CD4-positive, alpha-beta T cell treated with Interleukin-12 subunit alpha and Interleukin-12 subunit beta, for 1 hour (primary cell): Measurements from ENCODE around the gene PDIA2.

Experiments
- DNase-seq: peaks from one replicate; pipeline ENCODE4 v3.0.0-alpha.2; 2020

PDIA2 gene

DNA sequence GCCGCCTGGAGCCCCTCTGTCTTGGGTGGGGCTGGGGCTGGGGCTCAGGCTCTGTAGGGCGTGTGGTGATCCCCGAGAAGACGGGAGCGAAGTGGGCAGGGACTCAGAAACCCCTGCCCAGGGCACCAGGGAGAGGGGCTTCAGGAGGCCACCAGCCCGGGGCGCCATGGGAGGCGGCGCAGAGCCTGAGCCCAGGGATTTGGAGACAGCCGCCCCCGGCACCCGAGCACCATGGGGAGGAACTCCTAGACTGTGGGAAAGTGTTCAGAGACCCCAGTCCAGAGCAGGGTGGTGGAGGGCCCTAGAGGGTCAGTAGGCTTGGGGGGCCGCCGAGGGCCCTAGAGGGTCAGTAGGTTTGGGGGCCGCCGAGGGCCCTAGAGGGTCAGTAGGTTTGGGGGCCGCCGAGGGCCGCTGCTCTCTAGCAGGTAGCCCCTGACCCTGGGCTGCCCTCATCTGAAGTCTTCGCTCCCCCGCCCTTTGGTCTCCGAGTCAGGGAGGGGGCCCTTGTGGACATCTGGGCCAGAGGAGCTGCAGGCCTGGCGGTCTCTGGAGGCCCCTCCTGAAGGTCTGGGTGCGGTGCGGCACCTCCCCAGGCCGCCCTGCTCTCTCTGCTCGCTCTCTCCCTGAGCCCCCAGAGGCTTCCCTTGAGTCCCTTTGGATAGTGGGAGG is 1.8 kb upstream of the PDIA2 start:
- no peak for DNase-seq

DNA sequence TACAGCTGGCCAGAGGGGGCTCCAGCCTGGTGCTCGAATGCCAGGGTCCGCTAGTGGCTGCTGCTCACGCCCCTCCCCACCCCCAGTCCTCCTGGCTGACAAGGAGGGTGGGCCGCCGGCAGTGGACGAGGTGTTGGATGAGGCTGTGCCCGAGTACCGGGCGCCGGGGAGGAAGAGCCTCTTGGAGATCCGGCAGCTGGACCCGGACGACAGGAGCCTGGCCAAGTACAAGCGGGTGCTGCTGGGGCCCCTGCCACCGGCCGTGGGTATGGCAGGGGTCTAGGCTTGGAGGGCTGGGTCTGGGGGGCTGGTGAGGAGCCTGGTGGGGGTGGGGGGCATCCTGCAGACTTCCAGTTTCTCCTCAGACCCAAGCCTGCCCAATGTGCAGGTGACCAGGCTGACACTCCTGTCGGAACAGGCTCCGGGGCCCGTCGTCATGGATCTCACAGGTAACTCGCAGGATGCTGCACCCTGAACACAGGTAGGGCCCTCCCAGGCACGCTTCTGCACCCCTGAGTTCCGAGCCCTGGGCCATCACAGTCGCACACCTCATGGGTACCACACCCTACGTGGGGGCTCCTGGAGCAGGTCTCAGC is 1.2 kb upstream of the PDIA2 start:
- DNase-seq, result no peak

GRCh38 chr16:282491-282890 is 473 bp upstream of the PDIA2 start:
- no peak for DNase-seq

DNA sequence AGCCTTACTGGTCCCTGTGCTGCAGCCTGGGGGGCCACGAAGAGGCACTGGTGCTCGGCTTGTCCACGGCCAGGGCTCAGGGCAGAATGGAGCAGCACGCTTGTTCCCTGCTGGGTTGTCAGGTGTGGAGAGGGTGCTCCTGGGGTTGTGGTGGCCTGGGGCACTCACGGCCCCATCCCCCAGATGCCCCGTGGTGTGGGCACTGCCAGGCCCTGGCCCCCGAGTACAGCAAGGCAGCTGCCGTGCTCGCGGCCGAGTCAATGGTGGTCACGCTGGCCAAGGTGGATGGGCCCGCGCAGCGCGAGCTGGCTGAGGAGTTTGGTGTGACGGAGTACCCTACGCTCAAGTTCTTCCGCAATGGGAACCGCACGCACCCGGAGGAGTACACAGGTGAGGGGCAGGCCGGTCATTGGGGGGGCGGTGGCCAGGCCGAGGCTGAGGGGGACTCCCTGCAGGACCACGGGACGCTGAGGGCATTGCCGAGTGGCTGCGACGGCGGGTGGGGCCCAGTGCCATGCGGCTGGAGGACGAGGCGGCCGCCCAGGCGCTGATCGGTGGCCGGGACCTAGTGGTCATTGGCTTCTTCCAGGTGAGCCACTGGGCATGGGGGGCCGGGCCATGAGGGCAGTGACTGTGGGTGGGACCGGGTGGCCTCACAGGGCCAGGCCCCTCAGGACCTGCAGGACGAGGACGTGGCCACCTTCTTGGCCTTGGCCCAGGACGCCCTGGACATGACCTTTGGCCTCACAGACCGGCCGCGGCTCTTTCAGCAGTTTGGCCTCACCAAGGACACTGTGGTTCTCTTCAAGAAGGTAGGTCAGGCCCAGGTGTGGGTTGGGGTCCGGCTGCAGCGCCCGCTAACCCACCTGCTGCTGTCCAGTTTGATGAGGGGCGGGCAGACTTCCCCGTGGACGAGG is 1.5 kb downstream of the PDIA2 start:
- DNase-seq, result no peak

- DNase-seq, result no peak
Observed at GRCh38 chr16:285146-286055, 2.4 kb downstream of the PDIA2 start.

DNA sequence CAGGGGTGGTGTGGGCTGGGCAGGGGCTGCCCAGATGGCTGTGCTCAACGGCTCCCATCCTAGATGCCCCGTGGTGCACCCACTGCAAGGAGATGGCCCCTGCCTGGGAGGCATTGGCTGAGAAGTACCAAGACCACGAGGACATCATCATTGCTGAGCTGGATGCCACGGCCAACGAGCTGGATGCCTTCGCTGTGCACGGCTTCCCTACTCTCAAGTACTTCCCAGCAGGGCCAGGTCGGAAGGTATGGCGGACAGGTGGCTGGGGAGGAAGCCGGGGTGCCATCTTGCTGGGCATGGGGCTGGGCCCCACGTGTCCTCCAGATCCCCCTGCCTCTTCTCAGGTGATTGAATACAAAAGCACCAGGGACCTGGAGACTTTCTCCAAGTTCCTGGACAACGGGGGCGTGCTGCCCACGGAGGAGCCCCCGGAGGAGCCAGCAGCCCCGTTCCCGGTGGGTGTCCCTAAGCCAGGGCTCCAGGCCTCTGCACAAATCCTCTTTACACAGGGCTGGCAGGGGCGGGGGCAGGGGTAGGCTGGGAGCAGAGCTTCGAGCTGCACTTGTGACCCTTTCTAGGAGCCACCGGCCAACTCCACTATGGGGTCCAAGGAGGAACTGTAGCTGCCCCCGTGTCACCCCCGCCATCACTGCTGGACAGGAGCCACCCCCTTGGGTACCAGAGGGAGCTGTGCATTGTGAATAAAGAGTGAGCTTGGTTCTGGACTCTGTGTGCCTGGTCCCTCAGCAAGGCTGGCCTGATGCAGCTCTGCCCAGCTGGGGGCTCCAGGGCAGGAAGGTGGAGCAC is 3.7 kb downstream of the PDIA2 start:
- DNase-seq, result no peak

DNA sequence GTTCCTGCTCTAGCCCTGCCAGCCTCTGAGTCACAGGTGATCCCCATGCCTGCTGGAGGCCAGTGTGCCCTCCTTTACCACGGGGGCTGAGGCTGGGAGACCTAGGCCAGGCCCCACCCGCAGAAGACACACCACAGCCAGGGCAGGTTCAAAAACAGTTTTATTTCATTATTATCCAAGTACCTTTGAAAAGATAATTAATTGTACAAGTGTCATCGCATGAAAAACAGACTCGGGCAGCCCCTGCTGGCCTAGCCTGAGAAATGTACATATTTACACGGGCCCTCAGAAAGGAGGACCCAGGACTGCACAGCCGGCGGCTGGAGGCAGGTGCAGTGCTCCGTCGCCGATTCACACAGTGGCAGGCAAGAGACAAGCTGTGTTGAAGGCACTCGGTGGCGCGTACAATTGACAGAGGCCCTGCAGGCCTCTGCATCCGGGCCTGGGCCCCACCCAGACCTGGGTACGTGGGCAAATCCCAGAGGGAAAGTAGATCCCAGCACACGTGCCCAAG is 4.4 kb downstream of the PDIA2 start:
- no peak for DNase-seq

- no peak for DNase-seq
Observed at GRCh38 chr16:287981-288920, 5.3 kb downstream of the PDIA2 start.

DNA sequence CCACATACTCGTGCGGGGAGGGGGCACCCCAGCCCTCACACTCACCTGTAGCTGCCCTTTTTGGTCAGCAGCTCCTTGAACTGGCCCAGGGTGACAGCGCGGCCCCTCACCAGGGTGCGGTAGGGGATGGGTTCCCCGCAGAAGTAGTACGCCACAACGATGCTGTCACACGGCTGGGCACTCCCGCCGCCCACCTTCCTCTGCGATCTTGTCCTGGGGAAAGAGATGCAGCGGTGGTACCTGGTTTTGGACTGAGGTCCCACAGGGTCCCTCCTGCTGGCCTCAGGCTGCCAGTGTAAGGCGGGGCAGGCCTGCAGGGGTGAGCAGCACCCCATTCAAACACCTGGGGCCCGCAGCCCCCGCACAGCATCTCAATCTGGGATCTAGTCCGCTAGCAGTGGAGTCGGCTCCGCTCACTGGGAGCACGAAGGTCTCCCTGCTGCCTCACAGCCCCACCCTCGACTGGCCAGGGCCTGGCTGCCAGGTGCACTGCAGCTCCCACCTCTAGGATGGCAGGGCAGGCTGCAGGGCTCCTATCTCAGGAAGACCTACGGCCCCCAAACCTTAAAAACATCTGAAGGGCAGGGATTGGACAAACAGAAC is 6.5 kb downstream of the PDIA2 start:
- no peak for DNase-seq

DNA sequence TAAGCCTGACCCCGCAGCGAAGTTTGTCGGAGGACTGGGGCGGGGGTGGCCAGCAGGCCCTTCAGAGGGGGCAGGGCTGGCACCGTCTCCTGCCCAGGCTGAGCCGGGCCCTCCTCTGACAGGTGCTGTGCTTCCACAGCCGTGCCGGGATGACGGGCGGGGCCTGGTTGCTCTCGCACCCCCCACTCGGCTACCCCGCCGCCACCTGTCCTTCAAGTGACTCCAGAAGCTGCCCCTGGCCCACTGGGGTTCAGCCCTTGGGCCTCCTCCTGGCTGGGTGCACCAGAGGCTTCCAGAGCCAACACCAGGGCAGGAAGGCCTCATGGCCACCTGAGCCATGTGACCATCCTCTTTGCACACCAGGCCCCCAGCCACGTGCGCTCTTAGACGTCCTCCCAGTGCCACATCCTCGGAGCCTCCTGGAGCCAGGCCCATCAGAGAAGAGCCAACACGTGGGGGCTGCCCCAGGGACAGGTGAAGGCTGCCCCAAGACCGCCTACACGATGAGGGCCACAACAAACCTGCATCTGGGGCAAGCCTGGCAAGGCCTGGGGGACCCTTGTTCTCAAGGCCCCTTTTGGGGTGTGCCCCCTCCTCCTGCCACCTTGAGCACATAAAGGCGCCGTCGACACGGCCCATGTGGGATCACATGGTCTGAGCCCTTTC is 7.2 kb downstream of the PDIA2 start:
- DNase-seq, result no peak

DNA sequence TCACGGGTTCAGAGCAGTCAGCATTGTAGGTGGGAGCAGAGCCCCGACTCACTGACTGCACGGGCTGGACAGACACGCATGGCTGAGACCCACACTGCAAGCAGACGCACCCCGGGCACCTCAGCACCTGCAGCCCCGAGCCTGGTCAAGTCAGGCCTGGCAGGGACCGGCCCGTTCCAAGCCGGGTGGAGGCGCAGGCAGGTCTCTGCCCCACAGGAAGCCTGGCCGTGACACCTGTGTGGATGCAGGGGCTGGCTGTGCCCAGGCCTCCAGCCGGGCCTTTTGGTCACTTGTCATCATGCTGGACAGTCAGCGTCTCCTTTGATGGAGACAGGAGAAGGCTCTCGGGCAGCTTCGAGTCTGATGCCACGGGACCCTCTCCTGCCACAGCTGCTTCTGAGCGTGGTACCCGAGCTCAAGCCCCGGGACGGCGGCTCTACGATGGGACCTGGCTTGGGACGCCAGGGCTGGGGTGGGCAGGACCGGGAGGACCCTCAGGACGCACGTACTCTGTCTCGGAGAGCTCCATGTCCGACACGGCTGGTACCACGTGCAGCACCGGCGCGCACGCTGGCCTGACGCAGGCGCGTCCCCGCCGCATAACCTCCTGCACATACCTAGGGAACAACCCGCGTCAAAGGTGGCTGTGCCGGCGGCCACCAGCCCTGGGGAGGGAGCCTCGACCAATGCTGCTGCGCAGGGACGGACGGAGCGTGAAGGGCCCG is 7.9 kb downstream of the PDIA2 start:
- DNase-seq, result no peak

GRCh38 chr16:291539-291938 is 8.6 kb downstream of the PDIA2 start:
- DNase-seq, result no peak

- DNase-seq, result no peak
Observed at GRCh38 chr16:293043-293775, 10.2 kb downstream of the PDIA2 start.

DNA sequence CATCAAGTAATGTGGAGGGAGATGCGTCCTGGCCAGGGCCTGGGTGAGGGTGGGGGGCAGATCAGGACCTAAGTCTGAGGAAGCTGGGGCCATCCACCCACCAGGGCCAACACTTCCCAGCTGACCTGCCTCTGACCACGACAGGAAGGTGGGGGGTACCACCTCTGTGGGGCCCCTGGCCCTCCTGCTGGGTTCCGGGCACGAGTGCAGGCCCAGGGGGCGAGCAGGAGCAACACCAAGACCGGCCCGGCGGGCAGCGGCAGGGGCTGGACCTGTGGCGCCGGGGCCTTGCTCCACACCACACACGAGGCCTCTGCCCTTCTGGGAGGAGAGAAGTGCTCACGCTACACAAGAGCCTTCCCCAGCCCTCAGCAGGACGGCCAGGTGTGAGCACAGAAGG is 13.3 kb downstream of the PDIA2 start:
- DNase-seq, result no peak

GRCh38 chr16:296806-297510 is 14.0 kb downstream of the PDIA2 start:
- no peak for DNase-seq

DNA sequence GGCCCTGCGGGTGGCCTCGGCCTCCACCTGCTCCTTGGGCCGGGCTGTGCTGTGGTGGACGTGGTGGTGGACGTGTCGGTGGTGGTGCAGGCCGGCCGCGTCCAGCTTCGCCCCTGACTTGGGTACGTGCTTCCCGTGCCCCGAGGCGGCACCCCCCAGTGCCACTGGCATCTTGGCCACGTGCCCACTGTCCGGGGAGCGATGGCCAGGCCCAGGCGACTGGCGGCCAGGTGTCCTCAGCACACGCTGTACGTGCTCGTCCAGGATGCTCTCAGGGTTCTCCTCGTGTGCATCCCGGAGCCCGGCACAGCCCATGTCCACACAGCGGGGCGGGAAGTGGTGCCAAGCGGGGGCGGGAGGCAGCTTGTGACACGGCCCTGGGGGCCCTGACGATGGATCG is 14.9 kb downstream of the PDIA2 start:
- DNase-seq, result no peak

- DNase-seq, result no peak
Observed at GRCh38 chr16:301235-301634, 18.3 kb downstream of the PDIA2 start.
